Tibial artery (tissue), 4 donors: Measurements from ENCODE around the gene MRPL20.
A peak's percentile ranks its signal among the peaks of the same experiment; 100 is the strongest.
"Not testable (repeated sequence)": the region's sequence is repeated elsewhere in the genome, so short reads cannot be mapped to it uniquely, and the experiment has no call there.

Experiments used
- DNase-seq, 2 donors: peaks; one replicate each; pipeline ENCODE4 v3.0.0-alpha.2; 2019
- H3K27ac ChIP-seq, 2 donors: fragments of 200-600 bp; sonication (generic) in 1 of 2; 1 replicate in 1 of 2; 2 replicates in 1 of 2; pipeline ENCODE4 v1.5.1; 2018 to 2019; ENCODE audit warnings: mild to moderate bottlenecking in 1 of 2
- H3K27me3 ChIP-seq, 2 donors: fragments of 200-600 bp; sonication (generic) in 1 of 2; one replicate each; pipeline versions ENCODE4 v1.5.1 to v1.6.0; 2016 to 2019
- H3K36me3 ChIP-seq, 3 donors: fragments of 200-600 bp; sonication (generic) in 2 of 3; one replicate each; pipeline ENCODE4 v1.5.1; 2016 to 2019; ENCODE audit warnings: mild to moderate bottlenecking in 2 of 3
- H3K4me1 ChIP-seq, 4 donors: fragments of 200-600 bp; sonication (generic) in 2 of 4; 1 replicate in 3 of 4; 2 replicates in 1 of 4; pipeline ENCODE4 v1.5.1; 2016 to 2019
- H3K4me3 ChIP-seq, 2 donors: fragments of 200-600 bp; sonication (generic) in 1 of 2; 1 replicate in 1 of 2; 2 replicates in 1 of 2; pipeline ENCODE4 v1.5.1; 2018 to 2019; ENCODE audit warnings: mild to moderate bottlenecking in 2 of 2
- H3K9me3 ChIP-seq, 3 donors: fragments of 200-600 bp; sonication (generic) in 1 of 3; one replicate each; pipeline ENCODE4 v1.5.1; 2016 to 2019
- intact Hi-C: fragments of 100-400 bp; cut with DNase I; formaldehyde crosslinking; loops from one replicate; pipeline ENCODE4 v1.15.0; 2023; ENCODE audit warnings: low total_unique reads
- TF ChIP-seq, protein P1 (sequence below), 2 experiments: fragments of 200-600 bp in 1 of 2; fragments of 450-650 bp in 1 of 2; IDR thresholded peaks; one replicate each; pipeline ENCODE4 v1.5.1; 2017 to 2019; ENCODE audit warnings: antibody characterized with exemption in 2 of 2, mild to moderate bottlenecking in 1 of 2, moderate library complexity in 1 of 2

The MRPL20 gene

DNA sequence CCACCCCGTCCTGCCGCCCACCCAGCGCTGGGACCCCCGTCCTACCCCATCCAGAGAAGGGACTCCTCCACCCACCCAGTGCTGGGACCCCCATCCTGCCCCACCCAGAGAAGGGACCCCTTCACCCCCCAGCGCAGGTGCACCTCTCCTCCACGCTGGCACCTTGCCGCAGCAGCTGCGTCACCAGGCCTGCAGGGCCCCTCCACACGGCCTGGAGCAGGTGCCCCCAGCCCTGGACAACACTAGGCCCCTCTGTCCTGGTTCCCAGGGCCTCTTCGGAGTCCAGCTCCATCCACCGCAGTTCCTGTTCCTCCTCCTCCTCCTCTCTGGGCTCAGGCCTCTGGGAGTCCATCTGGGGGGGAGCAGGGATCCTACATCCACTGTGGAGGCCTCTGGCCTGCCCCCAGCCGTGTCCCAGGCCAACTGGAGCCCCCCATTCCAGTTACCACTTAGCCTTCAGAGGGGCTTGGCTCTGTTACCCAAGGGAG lies 13.6 kb upstream of the MRPL20 start:
- Histone ChIP-seq H3K36me3 (no peaks in the 10 kb centered on the region), H3K4me3 (peak overlapping the region; percentile 29 to 41), H3K27ac (no peak overlapping the region), H3K27me3 (peaks cover 0 to 37% of the 10 kb centered on the region in 2 donors), H3K4me1 (peaks cover 0 to 16% (median 6%) of the 10 kb centered on the region in 4 donors), H3K9me3 (no peaks in the 10 kb centered on the region)
- TF ChIP-seq, protein P1, sequence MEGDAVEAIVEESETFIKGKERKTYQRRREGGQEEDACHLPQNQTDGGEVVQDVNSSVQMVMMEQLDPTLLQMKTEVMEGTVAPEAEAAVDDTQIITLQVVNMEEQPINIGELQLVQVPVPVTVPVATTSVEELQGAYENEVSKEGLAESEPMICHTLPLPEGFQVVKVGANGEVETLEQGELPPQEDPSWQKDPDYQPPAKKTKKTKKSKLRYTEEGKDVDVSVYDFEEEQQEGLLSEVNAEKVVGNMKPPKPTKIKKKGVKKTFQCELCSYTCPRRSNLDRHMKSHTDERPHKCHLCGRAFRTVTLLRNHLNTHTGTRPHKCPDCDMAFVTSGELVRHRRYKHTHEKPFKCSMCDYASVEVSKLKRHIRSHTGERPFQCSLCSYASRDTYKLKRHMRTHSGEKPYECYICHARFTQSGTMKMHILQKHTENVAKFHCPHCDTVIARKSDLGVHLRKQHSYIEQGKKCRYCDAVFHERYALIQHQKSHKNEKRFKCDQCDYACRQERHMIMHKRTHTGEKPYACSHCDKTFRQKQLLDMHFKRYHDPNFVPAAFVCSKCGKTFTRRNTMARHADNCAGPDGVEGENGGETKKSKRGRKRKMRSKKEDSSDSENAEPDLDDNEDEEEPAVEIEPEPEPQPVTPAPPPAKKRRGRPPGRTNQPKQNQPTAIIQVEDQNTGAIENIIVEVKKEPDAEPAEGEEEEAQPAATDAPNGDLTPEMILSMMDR (IDR thresholded peaks at IDR 0.05), result no peak
- DNase-seq, result no peak
- intact Hi-C loops, result no loop called here

DNA sequence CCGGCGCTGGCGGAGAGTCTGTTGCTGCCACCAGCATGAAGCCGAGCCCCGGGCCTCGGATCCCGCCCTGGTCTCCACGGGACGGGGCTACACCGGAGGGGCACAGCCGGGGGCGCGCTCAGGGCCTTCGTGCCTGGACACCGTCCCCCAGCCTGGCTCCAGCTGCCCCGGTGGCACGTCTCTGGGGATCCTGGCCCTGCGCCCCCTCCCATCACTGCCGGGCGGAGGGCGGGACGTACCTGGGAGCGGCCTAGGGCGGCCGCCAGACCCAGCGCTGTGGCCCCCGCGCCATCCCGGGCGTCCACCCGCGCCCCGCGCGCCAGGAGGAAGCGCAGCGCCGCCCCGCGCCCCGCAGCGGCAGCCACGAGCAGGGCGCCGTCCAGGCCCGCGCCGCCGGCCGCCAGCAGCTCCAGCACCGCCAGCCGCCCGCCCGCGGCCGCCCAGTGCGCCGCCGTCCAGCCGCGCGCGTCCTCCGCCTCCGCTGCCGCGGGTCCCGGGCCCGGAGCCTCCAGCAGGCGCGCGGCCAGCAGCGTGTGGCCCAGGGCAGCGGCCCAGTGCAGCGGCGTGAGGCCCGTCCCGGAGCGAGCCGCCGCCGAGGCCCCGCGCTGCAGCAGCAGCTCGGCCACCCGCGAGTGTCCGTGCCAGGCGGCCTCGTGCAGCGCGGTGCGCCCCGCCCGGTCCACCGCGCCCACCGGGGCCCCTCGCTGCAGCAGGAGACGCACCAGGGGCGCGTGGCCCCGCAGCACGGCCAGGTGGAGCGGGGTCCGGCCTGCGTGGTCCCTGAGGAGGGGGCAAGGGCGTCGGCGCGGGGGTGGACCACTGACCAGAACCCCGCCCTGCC lies 12.9 kb upstream of the MRPL20 start:
- TF ChIP-seq, protein P1 (IDR thresholded peaks at IDR 0.05), result peak in 1 of 2 experiments; percentile 9
- Histone ChIP-seq H3K27me3 (peaks cover 0 to 34% of the 10 kb centered on the region in 2 donors), H3K9me3 (no peaks in the 10 kb centered on the region), H3K4me1 (peaks cover 0 to 16% (median 6%) of the 10 kb centered on the region in 4 donors), H3K27ac (peak overlapping the region in 1 of 2 donors; percentile 24), H3K4me3 (peak overlapping the region; percentile 29 to 41), H3K36me3 (no peaks in the 10 kb centered on the region)
- DNase-seq, result no peak
- intact Hi-C loops, result no loop called here

DNA sequence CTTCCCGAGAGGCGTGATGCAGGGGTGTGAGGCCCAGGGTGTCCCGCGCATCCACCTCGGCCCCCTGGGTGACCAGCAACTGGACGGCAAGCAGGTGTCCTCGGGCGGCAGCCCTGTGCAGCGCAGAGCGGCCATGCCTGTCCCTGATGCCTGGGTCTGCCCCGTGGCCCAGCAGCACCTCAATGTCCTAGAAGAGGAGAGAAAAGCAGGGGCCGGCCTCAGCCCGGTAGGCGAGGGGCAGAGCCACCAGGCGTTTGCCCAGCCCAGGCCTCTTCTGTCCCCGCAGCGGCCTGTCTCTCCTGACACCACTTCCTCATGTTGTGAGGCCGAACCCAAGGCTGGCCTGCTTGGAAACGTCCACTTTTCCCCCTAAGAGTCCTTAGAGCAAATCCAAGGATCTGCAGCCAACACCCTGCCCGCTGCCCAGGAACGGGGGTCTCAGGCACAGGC lies 12.3 kb upstream of the MRPL20 start:
- H3K27ac ChIP-seq, result peak overlapping the region in 1 of 2 donors; percentile 24
- peak overlapping the region; percentile 29 to 41 for H3K4me3 ChIP-seq
- no peaks in the 10 kb centered on the region for H3K36me3 ChIP-seq
- H3K27me3 ChIP-seq, result peaks cover 0 to 34% of the 10 kb centered on the region in 2 donors
- TF ChIP-seq, protein P1 (IDR thresholded peaks at IDR 0.05), result no peak
- no peak for DNase-seq
- H3K4me1 ChIP-seq, result peaks cover 0 to 16% (median 6%) of the 10 kb centered on the region in 4 donors
- intact Hi-C loops, result no loop called here
- H3K9me3 ChIP-seq, result no peaks in the 10 kb centered on the region

DNA sequence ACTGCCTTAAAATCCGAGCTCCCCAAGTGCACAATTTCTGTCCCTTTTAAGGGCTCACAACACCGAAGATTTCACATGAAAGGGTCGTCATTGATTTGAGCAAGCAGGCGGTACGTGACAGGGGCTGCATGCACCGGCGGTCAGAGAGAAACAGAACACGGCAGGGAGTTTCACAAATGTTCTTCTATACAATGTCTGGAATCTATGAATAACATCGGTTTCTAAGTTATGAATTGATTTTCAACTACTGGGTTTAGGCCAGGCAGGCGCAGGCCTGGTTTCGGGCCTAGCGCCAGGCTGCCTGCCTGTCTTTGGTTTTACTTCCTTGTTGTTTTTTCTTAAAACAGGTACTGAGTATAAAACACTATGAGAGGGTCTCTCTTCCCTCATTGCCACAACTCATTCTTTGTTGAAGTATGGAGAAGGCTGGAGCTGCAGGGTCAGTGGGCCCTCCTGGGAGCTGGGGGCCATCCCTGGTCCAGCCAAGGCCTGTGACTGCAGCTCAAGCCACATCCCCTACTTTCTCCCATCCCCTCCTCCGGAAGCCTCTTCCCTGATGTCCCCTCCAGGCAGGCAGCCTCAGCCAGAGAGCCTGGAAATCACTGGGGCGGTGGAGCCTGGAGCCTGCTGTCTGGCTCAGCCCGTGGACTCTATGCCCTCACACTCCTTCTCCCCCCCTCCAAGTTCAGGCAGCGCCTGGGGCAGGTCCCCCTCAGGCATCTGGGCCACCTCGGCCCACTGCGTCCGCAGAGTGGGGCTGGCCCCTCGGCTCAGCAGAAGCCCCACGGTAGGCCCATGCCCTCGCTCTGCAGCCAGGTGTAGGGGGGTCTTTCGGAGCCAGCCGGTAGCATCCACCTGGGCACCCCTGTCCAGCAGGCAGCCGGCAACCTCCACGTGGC lies 11.6 kb upstream of the MRPL20 start:
- no peak overlapping the region for H3K27ac ChIP-seq
- no peaks in the 10 kb centered on the region for H3K36me3 ChIP-seq
- TF ChIP-seq, protein P1 (IDR thresholded peaks at IDR 0.05), result no peak
- no peak overlapping the region for H3K4me3 ChIP-seq
- intact Hi-C loops, result no loop called here
- no peaks in the 10 kb centered on the region for H3K9me3 ChIP-seq
- DNase-seq, result no peak
- H3K27me3 ChIP-seq, result peaks cover 0 to 34% of the 10 kb centered on the region in 2 donors
- peaks cover 0 to 16% (median 6%) of the 10 kb centered on the region in 4 donors for H3K4me1 ChIP-seq

DNA sequence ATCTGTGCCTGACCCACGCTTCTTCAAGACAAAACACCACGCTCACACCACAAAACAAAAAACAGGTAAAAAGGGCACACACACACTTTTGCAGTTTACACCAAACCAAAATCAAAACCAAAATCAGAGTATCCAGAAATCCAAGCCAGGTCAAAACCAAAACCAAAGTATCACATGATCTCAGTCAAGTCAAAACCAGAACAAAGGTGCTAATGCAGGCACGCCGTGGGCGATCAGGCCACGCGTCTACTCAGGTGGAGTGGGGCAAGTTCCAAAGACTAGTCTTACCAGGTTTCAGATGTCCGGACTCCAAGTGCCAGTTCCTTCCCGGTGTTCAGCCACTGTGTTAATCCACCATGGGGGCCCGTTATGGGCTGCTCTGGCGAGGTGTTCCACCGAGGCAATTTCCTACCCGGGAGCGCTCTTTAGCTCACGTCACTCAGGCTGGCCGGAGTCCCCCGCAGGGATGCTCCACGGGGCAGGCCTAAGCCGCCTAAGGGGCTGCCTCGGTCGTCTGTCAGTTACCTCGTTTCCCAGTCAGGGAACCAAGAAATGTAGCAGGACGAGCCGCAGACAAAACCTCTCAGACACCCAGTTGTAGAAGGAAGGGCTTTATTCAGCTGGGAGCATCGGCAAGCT lies 10.9 kb upstream of the MRPL20 start:
- Histone ChIP-seq H3K27me3 (peaks cover 0 to 34% of the 10 kb centered on the region in 2 donors), H3K4me1 (peaks cover 0 to 16% (median 6%) of the 10 kb centered on the region in 4 donors)
- H3K9me3 ChIP-seq, DNase-seq, H3K36me3 ChIP-seq, H3K4me3 ChIP-seq, intact Hi-C loops, H3K27ac ChIP-seq: not testable (repeated sequence)

DNA sequence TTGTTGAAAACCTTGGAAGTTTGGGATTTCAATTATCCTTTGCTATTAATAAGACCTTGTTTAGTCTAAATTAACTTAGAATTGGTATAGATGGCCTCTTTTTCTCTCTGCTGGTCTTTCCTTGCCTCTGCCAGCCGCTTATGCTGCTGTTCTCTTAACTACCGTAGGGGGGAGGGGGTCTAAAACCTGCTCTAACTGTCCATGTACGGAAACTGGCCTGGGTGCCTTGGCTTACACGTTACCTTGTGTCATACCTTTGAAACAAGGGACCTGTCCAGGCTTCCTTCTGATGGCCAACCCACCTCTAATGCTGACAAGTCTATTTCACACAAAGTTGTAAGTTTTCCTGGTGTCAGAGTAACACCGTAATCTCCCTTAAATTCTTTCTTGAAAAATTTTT lies 10.3 kb upstream of the MRPL20 start:
- not testable (repeated sequence) for DNase-seq, H3K27ac ChIP-seq, H3K4me3 ChIP-seq

More for the DNA sequence above, 10.3 kb upstream of the MRPL20 start:
- H3K9me3 ChIP-seq, intact Hi-C loops, H3K36me3 ChIP-seq: not testable (repeated sequence)
- H3K27me3 ChIP-seq, result peaks cover 0 to 32% of the 10 kb centered on the region in 2 donors
- H3K4me1 ChIP-seq, result peaks cover 0 to 16% (median 6%) of the 10 kb centered on the region in 4 donors
